HG03460 (cell line): ENCODE data around the gene CYBC1.

ENCODE experiments used
- ATAC-seq: cut with Tn5 transposase; IDR thresholded peaks from one replicate; pipeline ENCODE4 v1.9.1; 2021; ENCODE audit not compliant: unreplicated experiment

The CYBC1 gene

DNA sequence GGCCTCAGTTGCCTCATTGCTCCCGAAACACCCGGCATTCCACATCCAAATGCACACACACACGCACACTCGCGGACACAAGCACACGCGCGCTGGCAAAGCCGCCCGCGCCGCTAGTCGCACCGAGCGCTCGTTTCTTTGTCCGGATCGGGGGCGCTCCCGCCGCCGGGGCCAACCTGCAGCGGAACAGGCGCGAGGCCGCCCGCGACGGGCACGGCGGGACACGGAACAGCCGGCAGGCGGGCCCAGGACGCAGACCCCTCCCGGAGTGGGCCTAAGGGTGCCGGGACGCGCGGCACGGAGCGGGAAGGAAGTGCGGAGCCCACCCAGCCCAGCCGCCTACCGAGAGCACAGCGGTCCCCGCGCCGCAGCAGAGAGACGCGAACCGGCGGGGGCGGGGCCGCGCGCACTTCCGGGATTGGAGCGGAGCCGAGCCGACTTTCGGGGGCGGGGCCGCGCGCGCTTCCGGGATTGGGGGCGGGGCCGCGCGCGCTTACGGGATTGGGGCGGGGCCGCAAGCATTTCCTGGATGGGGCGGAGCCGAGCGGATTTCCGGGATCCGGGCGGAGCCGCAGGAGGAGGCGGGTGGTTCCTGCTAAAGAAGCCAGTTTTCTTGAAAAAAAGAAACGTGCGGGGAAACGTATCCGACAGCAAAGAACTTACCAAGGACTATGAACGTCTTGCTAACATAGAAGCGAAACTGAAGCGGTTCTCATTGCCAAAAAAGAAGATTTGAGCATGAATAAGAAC lies at the start of gene CYBC1:
Gene CYBC1 (minus strand): TSS at position 396 of the 750 bp plus-strand sequence. CDS start 1,498 bp downstream, outside the sequence.
- peak; percentile 45 for ATAC-seq

DNA sequence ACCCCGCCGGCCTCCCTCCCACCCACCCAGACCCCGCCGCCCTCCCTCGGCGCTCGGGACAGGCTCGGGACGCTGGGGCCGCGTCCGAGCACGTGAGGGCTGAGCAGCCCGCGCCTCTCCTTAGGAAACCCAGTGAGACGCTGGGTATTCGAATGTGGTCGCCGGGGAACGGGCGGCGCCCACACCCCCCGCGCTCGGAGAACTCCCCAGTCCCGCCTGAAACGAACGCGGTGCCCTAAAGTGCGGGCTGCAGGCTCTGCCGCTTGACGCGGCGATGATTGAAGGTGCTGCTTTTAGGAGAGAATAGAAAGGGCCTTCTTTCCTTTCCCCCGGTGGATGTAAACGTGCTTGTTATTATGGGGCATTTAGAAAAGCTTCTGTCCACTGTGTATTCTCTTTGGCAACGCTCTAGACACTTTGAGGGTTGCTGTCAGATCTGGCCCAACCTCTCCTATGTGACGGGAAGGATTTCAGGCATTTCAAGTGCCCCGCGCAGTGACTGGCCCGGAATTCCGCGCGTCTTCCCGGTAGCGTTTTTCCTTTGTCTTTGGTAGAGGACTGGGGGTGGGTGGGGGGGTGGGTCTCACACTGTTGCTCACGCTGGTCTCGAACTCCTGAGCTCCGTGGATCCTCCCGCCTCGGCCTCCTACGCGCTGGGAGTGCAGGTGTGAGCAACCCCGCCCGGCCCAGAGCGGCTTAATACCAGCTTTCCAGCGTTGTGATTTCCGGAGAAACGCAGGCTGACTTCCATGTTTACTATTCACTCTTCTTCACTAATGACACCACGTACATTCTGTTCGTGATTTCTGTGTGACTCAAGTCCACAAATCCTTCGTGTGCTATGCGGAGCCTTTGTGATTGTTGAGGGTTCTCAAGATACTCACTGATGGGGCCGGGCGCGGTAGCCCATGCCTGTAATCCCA lies 47.2 kb upstream of the CYBC1 start:
- ATAC-seq: peak; percentile 6

DNA sequence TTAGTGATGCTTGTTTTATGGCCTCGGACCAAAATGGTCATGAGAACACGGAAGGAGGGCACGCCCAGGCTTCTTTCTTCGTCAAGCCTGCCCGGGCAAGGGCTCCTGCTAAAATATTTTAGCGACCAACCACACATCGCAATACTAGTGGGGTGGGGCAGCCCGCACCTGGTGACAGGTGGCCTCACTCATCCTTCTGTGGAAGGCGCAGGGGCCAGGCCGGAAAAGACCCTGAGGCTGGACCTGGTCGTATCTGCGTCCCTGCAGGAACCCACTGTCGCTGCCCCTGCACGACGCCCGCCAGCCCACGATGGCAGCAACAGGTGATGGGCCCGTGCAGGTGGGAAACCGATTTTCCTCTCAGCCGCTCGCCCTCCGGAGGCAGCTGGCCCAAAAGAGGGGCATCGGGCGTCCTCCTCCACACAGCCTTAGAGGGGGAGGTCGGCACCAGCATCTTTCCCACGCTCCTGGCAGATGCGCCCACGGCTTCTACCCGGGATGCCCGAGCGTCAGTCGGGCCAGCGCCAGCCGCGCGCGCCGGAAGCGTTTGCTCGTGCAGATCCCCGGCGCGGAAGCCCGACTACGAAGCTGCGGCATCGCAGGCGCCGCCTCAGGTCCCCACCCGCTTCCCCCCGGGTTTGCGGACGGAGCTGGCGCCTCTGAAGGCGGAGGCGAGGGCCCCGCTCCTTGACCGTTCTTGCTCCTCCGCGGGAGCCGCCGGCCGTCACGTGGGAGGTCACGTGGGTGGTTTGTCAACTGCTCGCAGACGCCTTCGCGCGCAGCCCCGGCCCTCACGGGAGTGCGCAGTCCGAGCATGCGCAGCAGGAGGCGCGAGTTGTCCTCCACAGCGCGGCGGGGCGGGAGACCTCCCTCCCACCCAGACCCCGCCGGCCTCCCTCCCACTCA lies 46.2 kb upstream of the CYBC1 start:
- peak; percentile 61 for ATAC-seq

DNA sequence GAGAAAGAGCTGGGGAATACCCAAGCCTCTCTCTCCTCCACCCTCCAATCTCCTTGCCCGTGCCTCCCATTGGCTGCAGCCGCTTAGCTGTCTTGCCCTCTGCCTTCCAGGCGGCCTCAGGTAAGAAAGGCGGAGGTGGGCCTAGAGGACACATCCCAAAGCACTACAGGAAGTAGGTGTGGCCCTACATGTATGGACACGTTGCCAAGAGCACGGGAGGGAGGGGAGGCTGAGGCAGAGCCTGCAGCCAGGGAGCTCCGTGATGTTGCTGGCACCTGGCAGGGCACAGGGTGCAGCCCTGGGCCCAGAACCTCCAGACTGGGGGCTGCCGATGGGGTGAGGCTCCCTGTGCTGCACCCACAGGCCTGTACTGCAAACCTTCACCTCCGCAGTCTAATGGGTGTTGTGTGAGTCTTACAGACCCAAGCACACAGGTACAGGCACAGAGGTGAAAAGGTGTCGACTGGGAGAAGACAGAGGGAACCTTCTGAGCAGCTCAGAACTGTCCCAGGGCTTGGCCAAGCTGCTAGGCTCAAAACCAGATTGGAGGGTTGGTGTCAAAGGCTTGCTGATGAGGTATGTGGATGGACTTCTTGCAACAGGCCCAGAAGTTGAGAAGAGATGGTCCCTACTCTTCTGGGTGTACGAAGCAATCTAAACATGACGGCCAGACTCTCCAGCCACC lies 45.4 kb upstream of the CYBC1 start:
- ATAC-seq: no peak

DNA sequence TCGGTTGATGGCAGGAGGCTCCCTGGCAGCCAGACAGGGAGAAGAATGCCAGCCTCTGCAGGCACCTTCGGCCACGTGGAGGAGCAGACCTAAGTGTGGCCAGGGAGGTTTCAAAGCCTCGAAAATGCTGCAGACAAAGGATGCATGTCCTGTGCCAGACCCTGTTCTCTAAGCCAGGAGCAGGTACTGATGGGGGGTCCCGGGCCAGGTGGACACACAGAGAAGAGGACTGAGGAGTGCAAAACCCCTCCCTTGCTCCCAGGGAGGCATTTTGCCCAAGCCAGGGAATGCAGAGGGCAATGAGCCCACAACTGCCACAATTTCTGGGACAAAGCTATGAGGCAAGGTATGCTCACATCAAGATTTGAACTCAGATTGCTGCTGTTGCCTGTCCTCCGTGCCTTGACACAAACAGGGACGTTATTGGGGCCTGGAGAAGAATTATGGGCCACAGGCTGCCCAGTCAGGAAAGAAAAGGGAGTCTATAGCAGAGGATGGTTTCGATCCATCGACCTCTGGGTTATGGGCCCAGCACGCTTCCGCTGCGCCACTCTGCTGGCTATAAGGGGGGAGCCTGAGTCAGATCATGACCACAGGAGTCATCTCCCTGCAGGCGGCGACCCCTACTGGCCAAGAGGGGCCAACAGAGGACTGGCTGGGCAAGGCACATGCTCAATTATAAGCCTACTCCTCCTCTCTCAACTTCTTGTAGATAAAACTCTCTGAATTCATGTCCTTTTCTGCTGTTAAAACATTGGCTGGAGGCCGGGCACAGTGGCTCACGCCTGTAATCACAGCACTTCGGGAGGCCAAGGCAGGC lies 43.9 kb upstream of the CYBC1 start:
- ATAC-seq: peak; percentile 51

DNA sequence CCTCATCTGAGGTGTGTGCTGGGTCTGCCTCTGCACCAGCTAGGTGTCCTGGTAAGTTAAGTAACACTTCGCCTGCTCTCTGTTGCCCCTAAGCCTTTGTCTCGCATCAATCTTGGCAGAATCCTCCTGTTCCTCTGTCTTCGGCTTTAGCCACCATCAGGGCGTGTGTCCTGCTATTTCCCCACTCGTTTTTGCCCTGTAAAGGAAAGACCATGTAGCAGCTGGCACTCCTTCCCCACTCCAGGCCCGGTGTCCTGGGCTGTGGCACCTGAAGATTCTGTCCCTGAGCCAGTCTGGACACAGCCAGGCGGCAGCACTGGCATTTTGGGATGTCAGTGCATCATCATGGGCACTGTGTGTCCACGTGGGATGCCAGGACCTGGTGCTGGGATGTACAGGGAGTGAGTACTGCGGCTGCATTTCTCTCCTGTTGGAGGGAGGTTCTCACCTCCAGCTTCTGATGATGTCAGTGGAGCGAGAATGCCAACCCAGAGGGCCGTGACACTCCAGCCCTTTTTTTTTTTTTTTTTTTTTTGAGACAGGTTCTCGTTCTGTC lies 42.8 kb upstream of the CYBC1 start:
- ATAC-seq: no peak

DNA sequence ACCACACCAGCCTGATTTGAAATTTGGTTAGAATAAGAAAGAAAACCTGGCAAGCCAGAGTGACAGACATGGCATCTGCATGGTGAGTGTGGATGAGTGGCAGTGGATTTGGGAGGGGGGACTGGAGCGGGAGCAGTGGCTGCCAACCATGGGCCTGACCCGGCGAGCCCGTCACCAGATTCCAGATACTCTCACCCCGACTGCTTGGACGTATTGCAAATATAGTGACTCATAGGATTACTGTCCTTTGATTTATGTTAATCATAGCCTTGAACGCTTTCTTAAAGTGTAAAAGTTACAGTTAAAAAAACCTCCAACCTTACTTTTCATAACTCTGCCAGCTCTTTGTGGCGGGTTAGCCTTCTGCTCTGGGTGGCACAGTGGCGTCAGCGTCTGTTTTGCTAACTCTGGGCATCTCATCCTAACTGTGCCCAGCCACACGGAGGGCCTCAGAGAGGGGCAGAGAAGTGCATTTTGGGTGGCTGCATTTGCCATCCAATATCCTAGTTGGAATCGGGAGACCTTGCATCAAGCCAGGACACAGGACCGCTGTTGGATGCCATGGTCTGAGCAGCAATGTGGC lies 42.2 kb upstream of the CYBC1 start:
- no peak for ATAC-seq

DNA sequence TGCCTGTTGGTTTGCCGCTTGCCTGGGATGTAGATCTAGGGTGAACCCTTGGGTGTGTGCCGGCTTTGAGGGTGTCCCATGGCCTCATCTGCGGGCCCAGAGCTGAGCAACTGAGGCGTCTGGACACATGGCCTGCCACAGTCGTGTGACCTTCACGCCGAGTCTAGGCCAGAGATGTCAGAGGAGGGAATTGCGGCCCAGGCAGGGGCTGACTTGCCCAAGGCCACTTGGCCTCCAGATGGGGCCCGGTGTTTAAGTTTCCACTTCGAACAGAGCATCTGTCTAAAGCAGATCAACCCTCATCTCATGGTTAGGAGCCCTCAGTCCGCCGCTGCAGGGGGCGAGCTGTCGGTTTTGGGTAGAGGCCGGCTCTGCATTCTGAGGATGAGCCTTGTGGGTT lies 41.0 kb upstream of the CYBC1 start:
- no peak for ATAC-seq

DNA sequence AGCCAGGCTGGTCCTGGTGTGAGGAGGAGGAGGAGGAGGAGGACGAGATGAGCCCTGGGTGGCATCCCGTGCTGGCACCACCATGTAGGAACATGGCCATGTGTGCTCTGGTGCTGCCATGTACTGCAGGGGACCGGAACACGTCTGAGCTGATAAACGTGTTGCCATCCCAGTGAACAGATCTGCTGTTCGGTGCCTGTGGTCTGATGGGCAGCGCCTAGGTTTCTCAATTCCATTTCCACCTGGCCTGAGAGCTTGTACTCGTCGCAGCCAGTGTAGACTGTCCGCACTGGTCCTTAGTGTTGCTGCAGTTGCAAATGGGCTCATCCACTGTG lies 40.6 kb upstream of the CYBC1 start:
- no peak for ATAC-seq

DNA sequence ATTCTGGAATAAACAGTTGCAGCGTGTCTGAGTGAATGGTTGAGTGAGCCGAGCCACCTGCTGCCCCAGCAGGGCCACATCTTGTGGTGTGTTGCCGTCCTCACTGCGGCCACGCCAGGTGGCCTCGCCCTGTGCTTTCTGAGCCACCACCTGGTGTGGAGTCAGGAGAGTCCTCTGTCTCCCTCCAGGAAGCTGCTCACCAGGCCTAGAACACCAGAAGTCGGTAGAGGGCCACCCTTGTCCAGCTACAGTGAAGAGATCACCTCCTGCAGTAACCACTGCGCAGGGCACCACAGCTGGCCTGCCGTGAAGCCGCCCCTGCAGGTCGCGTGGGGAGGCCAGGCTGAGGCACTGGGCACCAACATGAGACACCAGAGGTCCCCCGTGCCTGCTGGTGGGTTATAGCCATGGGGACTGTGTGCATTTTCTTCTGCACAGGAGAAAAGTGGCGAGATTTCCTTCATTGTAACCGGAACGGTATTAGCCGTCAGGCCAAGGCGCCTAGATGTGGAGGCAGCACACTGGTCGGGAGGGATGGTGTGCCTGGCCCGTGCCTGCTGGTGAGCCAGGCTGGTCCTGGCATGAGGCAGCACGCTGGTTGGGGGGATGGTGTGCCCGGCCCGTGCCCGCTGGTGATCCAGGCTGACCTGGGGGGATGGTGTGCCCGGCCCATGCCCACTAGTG lies 40.1 kb upstream of the CYBC1 start:
- no peak for ATAC-seq

DNA sequence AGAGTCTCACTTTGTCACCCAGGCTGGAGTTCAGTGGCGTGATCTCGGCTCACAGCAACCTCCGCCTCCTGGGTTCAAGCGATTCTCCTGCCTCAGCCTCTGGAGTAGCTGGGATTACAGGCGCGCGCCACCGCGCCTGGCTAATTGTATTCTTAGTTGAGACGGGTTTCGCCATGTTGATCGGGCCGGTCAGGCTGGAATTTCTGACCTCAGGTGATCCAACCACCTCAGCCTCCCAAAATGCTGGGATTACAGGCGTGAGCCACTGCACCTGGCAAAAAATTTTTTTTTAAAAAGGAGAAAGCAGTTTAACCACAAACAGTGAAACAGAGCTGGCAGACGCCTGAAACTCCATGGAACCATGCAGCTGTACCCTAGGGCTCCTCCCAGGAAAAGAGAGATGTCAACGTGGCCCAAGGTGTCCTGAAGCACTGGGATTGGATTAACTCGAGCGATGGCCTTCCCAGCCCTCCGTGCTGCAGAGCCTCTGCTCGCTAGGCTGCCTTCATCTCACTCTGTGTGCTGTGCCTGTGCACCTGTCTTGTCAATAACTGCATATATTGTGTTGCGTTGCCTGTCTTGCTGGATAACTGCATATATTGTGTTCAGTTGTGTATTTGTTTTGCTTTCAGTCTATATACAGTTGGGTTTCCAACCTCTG lies 39.4 kb upstream of the CYBC1 start:
- ATAC-seq: no peak

DNA sequence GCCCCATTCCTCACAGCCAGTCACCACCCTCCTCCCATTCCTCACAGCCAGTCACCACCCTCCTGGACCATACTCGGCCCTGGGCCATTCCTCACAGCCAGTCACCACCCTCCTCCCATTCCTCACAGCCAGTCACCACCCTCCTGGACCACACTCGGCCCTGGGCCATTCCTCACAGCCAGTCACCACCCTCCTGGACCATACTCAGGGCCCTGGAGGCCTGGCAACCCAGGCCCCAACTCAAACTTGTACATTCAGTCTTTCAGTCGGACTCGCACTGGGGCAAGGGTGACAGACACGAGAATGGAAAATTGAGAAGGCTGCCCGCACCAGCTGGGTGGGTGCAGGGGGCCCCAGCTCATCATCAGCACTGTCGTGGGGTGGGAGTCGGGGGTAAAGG lies 38.6 kb upstream of the CYBC1 start:
- no peak for ATAC-seq

DNA sequence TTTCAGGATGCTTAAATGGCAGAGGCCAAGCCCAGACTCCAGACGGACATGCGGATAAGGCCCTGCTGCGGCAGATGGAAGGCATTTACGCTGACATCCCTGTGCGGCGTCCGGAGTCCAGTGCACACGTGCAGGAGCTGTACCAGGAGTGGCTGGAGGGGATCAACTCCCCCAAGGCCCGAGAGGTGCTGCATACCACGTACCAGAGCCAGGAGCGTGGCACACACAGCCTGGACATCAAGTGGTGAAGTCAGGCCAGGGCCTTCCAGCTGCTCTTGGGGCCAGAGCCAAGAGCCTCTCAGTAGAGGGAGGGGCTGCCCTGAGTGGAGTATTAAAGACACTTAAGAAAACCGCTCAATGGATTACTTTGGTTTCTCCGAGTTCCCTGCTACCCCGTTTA lies 37.4 kb upstream of the CYBC1 start:
- no peak for ATAC-seq

DNA sequence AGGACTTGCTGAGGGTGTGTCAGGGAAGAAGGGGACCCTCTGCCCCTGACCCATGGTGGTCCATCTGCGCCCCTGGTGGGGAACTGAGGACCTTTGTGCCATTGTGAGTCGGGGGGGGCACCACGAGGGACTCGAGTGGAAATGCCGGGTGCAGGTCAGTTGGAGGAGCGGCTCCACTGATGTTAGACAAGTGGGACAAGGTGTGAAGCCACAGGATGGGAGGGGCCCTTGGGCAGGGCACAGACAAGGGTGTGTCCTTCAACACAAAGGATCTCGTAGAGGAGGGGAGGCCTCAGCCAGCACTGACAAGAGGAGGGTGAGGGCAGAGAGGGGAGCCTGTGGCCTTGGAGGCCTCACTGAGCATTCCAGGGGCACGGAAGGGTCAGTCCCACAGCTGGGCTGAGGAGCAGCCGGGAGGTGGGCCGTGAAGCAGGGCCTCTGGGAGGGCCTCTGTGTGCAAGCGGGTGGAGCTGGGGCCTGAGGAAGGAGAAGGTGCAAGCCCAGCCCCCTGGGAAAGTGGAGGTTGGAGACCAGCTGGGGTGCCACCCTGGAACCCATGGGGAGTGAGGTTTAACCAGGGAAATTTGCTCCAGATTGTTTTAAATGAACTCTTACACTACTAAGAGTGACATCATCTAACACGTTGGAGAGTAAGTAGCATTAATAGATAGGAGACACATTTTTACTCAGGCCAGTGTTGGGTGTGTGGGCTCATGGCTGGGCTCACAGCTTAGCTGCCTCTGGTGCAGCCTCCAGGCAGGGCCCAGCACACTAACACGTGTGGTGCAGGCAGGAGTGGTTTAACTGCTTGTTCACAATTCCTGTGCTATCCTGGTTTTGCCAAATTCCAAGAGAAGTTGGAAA lies 35.9 kb upstream of the CYBC1 start:
- ATAC-seq: no peak

DNA sequence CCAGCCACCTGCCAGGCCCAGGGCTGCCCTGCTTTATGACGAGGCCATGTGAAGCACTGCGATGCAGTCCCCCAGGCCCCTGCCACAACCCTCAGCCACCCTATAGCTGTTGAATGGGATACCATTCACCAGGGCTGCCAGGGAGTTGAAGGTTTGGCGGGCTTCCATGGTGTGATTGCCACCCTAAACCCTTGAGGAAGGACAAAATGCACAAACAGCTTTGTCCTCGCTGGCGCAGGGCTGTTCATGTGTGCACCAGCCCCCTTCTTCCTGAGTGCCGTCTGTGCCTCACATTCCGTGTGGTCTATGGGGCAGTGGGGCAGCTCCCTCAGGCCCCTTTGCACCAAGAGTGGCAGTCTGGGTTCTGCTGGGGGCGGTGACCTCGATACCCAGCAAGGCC lies 33.3 kb upstream of the CYBC1 start:
- no peak for ATAC-seq

DNA sequence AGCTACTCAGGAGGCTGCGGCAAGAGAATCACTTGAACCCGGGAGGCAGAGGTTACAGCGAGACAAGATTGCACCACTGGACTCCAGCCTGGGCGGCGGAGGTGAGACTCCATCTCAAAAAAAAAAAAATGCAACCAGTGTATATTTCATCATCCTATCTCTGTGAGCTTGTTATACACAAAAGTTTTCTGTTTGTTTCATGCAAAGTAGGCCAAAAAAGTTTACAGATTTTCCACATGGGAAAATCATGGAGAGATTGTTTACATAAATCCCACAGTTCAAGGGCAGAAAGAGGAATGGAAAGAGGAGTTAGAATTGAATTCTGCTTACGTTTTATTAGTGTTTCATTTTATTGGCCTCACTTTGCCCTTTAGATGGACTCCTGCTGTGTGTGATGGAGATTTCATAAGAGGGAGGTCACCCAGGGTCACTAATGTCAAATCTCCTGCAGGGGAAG lies 32.7 kb upstream of the CYBC1 start:
- no peak for ATAC-seq

DNA sequence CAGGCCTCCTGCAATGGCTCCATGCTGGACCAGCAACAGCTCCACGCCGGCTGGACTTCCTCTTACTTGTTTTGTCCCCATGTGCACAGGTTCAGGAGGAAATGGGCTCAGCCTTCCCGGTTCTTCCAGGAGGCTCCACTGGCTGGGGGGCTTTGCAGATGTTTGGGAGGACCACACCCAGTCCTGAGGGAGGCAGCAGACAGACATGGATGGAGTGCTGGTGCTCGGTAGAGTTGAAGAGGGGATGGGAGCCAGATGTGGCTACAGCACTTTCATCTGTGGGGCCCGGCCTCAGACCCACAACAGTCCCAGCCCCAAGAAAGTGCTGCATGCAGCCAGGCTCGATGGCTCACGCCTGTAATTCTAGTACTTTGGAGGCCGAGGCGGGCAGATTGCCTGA lies 29.8 kb upstream of the CYBC1 start:
- no peak for ATAC-seq
